IPS DF 4.7 (cell line): Measurements from ENCODE around the gene SCNN1A.

ENCODE experiments used
- DNase-seq: peaks from one replicate; pipeline ENCODE4 v3.0.0-alpha.2; 2013; ENCODE audit warnings: low spot score; ENCODE audit errors: extremely low read depth

The SCNN1A gene

GRCh38 chr12:6384499-6385436 lies 9.4 kb upstream of the SCNN1A start:
- DNase-seq = no peak

- no peak for DNase-seq
Measured at GRCh38 chr12:6383572-6384498, 8.5 kb upstream of the SCNN1A start, which contains the start of gene LTBR. Gene LTBR, plus strand, starts transcription at chr12:6384162. Its CDS starts 197 bp downstream, at chr12:6384359.

GRCh38 chr12:6382982-6383381 lies 7.6 kb upstream of the SCNN1A start:
- no peak for DNase-seq

GRCh38 chr12:6382371-6382770 lies 7.0 kb upstream of the SCNN1A start:
- no peak for DNase-seq

GRCh38 chr12:6380141-6381121 lies 5.1 kb upstream of the SCNN1A start:
- no peak for DNase-seq

GRCh38 chr12:6378709-6379472 lies 3.5 kb upstream of the SCNN1A start:
- no peak for DNase-seq

GRCh38 chr12:6377667-6377994 lies 2.3 kb upstream of the SCNN1A start:
- DNase-seq = no peak

- no peak for DNase-seq
Measured at GRCh38 chr12:6376870-6377666, 1.7 kb upstream of the SCNN1A start.

- DNase-seq = no peak
Measured at GRCh38 chr12:6376079-6376869, 911 bp upstream of the SCNN1A start.

GRCh38 chr12:6374786-6375160 lies 590 bp downstream of the SCNN1A start:
- no peak for DNase-seq

GRCh38 chr12:6374028-6374785 lies 1.2 kb downstream of the SCNN1A start:
- DNase-seq = no peak

GRCh38 chr12:6373022-6373787 lies 2.2 kb downstream of the SCNN1A start:
- DNase-seq = no peak

- DNase-seq = no peak
Measured at GRCh38 chr12:6372403-6373003, 2.9 kb downstream of the SCNN1A start.

GRCh38 chr12:6370994-6371754 lies 4.2 kb downstream of the SCNN1A start:
- no peak for DNase-seq

GRCh38 chr12:6370576-6370935 lies 4.8 kb downstream of the SCNN1A start:
- DNase-seq = no peak
